Measurements from ENCODE around the gene TYROBP.

- peak; percentile 30 for TF ChIP-seq YY1 (IDR thresholded peaks at IDR 0.05; ENCODE audit: insufficient read depth, insufficient read length)
- no peak for TF ChIP-seq SUZ12 (IDR thresholded peaks at IDR 0.05; ENCODE audit: extremely low read depth, insufficient read depth, insufficient read length)
- no peak for TF ChIP-seq ZNF274 (IDR thresholded peaks at IDR 0.05; ENCODE audit: low read depth, low read length)
Measured at GRCh38 chr19:35931161-35931873, 23.2 kb upstream of the TYROBP start.
